HEK293 (cell line): ENCODE measurements around the gene FAM168A.
A peak's percentile ranks its signal among the peaks of the same experiment; 100 is the strongest.

Experiments
- BCL11B ChIP-seq: fragments of 450-650 bp; formaldehyde crosslinking; IDR thresholded peaks from 2 replicates; pipeline ENCODE4 v1.5.1; 2016; ENCODE audit warnings: low read depth, missing biosample characterization, missing genetic modification characterization
- GLIS1 ChIP-seq: fragments of 450-650 bp; formaldehyde crosslinking; IDR thresholded peaks from 2 replicates; pipeline ENCODE4 v1.5.1; 2016; ENCODE audit warnings: missing biosample characterization, missing genetic modification characterization
- KLF8 ChIP-seq: fragments of 450-650 bp; formaldehyde crosslinking; IDR thresholded peaks from 2 replicates; pipeline ENCODE4 v1.5.1; 2016; ENCODE audit warnings: missing biosample characterization, missing genetic modification characterization
- PBX3 ChIP-seq: sonication (generic); formaldehyde crosslinking; IDR thresholded peaks from 2 replicates; pipeline ENCODE4 v1.8.1; 2022; ENCODE audit warnings: mild to moderate bottlenecking, moderate library complexity, missing genetic modification reagents
- SALL2 ChIP-seq: fragments of 450-650 bp; formaldehyde crosslinking; IDR thresholded peaks from 2 replicates; pipeline ENCODE4 v1.5.0; 2017; ENCODE audit warnings: missing biosample characterization, mild to moderate bottlenecking, missing genetic modification characterization, borderline replicate concordance
- SP2 ChIP-seq: fragments of 450-650 bp; formaldehyde crosslinking; IDR thresholded peaks from 2 replicates; pipeline ENCODE4 v1.5.1; 2016; ENCODE audit warnings: missing biosample characterization, missing genetic modification characterization
- TCF7L2 ChIP-seq: IDR thresholded peaks from 2 replicates; pipeline ENCODE4 v1.6.1; 2011; ENCODE audit warnings: low read depth, mild to moderate bottlenecking, inconsistent platforms, low read length, moderate library complexity, borderline replicate concordance
- TRIM28 ChIP-seq: IDR thresholded peaks from 2 replicates; pipeline ENCODE4 v1.6.1; 2011; ENCODE audit warnings: low read length, control low read depth, borderline replicate concordance
- TSHZ1 ChIP-seq: fragments of 450-650 bp; formaldehyde crosslinking; IDR thresholded peaks from 2 replicates; pipeline ENCODE4 v1.5.1; 2016; ENCODE audit warnings: missing biosample characterization, missing genetic modification characterization, borderline replicate concordance
- ZBTB17 ChIP-seq: fragments of 450-650 bp; formaldehyde crosslinking; IDR thresholded peaks from 2 replicates; pipeline ENCODE4 v1.5.1; 2016; ENCODE audit warnings: missing biosample characterization, missing genetic modification characterization
- ZBTB20 ChIP-seq: fragments of 450-650 bp; formaldehyde crosslinking; IDR thresholded peaks from 2 replicates; pipeline ENCODE4 v1.5.1; 2016; ENCODE audit warnings: missing biosample characterization, missing genetic modification characterization
- ZBTB7A ChIP-seq: fragments of 450-650 bp; formaldehyde crosslinking; IDR thresholded peaks from 2 replicates; pipeline ENCODE4 v1.5.1; 2016; ENCODE audit warnings: low read depth, missing biosample characterization, missing genetic modification characterization
- ZEB2 ChIP-seq: fragments of 450-650 bp; formaldehyde crosslinking; IDR thresholded peaks from 2 replicates; pipeline ENCODE4 v1.5.1; 2016; ENCODE audit warnings: missing biosample characterization, missing genetic modification characterization
- ZFP3 ChIP-seq: fragments of 450-650 bp; formaldehyde crosslinking; IDR thresholded peaks from 2 replicates; pipeline ENCODE4 v1.5.1; 2016; ENCODE audit warnings: low read depth, missing biosample characterization, missing genetic modification characterization
- ZFP37 ChIP-seq: fragments of 450-650 bp; formaldehyde crosslinking; IDR thresholded peaks from 2 replicates; pipeline ENCODE4 v1.5.1; 2016; ENCODE audit warnings: missing biosample characterization, missing genetic modification characterization
- ZNF10 ChIP-seq: fragments of 450-650 bp; formaldehyde crosslinking; IDR thresholded peaks from 2 replicates; pipeline ENCODE4 v1.5.1; 2017; ENCODE audit warnings: missing biosample characterization, missing genetic modification characterization
- ZNF140 ChIP-seq: fragments of 450-650 bp; formaldehyde crosslinking; IDR thresholded peaks from 2 replicates; pipeline ENCODE4 v1.5.1; 2016; ENCODE audit warnings: missing biosample characterization, missing genetic modification characterization
- ZNF146 ChIP-seq: fragments of 450-650 bp; formaldehyde crosslinking; IDR thresholded peaks from 2 replicates; pipeline ENCODE4 v1.5.1; 2016; ENCODE audit warnings: missing biosample characterization, missing genetic modification characterization
- ZNF169 ChIP-seq: fragments of 450-650 bp; formaldehyde crosslinking; IDR thresholded peaks from 2 replicates; pipeline ENCODE4 v1.5.1; 2016; ENCODE audit warnings: missing biosample characterization, missing genetic modification characterization
- ZNF18 ChIP-seq: fragments of 450-650 bp; formaldehyde crosslinking; IDR thresholded peaks from 2 replicates; pipeline ENCODE4 v1.5.1; 2016; ENCODE audit warnings: missing biosample characterization, missing genetic modification characterization
- ZNF19 ChIP-seq: fragments of 450-650 bp; formaldehyde crosslinking; IDR thresholded peaks from 2 replicates; pipeline ENCODE4; 2016; ENCODE audit warnings: missing biosample characterization, missing genetic modification characterization, low read depth
- ZNF223 ChIP-seq: fragments of 450-650 bp; formaldehyde crosslinking; IDR thresholded peaks from 2 replicates; pipeline ENCODE4 v1.5.1; 2016; ENCODE audit warnings: missing biosample characterization, missing genetic modification characterization
- ZNF239 ChIP-seq: fragments of 450-650 bp; formaldehyde crosslinking; IDR thresholded peaks from 2 replicates; pipeline ENCODE4 v1.5.1; 2016; ENCODE audit warnings: missing biosample characterization, missing genetic modification characterization
- ZNF24 ChIP-seq: fragments of 450-650 bp; formaldehyde crosslinking; IDR thresholded peaks from 2 replicates; pipeline ENCODE4 v1.5.1; 2016; ENCODE audit warnings: missing biosample characterization, missing genetic modification characterization
- ZNF248 ChIP-seq: fragments of 450-650 bp; formaldehyde crosslinking; IDR thresholded peaks from 2 replicates; pipeline ENCODE4 v1.5.1; 2017; ENCODE audit warnings: missing biosample characterization, missing genetic modification characterization
- ZNF362 ChIP-seq: fragments of 450-650 bp; formaldehyde crosslinking; IDR thresholded peaks from 2 replicates; pipeline ENCODE4 v1.5.1; 2016; ENCODE audit warnings: missing biosample characterization, missing genetic modification characterization
- ZNF394 ChIP-seq: fragments of 450-650 bp; formaldehyde crosslinking; IDR thresholded peaks from 2 replicates; pipeline ENCODE4 v1.5.1; 2016; ENCODE audit warnings: missing biosample characterization, missing genetic modification characterization, mild to moderate bottlenecking, moderate library complexity, borderline replicate concordance
- ZNF610 ChIP-seq: fragments of 450-650 bp; formaldehyde crosslinking; IDR thresholded peaks from 2 replicates; pipeline ENCODE4 v1.5.1; 2016; ENCODE audit warnings: missing biosample characterization, missing genetic modification characterization, borderline replicate concordance
- ZNF639 ChIP-seq: fragments of 450-650 bp; formaldehyde crosslinking; IDR thresholded peaks from 2 replicates; pipeline ENCODE4 v1.5.1; 2016; ENCODE audit warnings: missing biosample characterization, missing genetic modification characterization
- ZNF658 ChIP-seq: fragments of 450-650 bp; formaldehyde crosslinking; IDR thresholded peaks from 2 replicates; pipeline ENCODE4; 2016; ENCODE audit warnings: missing biosample characterization, missing genetic modification characterization
- ZNF785 ChIP-seq: fragments of 450-650 bp; formaldehyde crosslinking; IDR thresholded peaks from 2 replicates; pipeline ENCODE4 v1.5.1; 2016; ENCODE audit warnings: missing biosample characterization, missing genetic modification characterization
- ZNF792 ChIP-seq: fragments of 450-650 bp; formaldehyde crosslinking; IDR thresholded peaks from 2 replicates; pipeline ENCODE4 v1.5.1; 2016; ENCODE audit warnings: missing biosample characterization, missing genetic modification characterization
- ZSCAN23 ChIP-seq: fragments of 450-650 bp; formaldehyde crosslinking; IDR thresholded peaks from 2 replicates; pipeline ENCODE4 v1.5.1; 2016; ENCODE audit warnings: missing biosample characterization, missing genetic modification characterization

FAM168A gene

GRCh38 chr11:73566977-73567755 is 30.7 kb downstream of the FAM168A start (continued):
- no peak for TF ChIP-seq ZNF239
- 0 out of 2 replicates have a peak, but pooled peaks have one; percentile 34 for TF ChIP-seq TCF7L2
- TF ChIP-seq TRIM28: 0 out of 2 replicates have a peak, but pooled peaks have one; percentile 76
- TF ChIP-seq ZNF19 (tag by site-specific recombination): no peak
- TF ChIP-seq ZNF169 (tag by site-specific recombination): no peak
- no peak for TF ChIP-seq ZBTB7A (tag by site-specific recombination)
- no peak for TF ChIP-seq ZBTB20
- TF ChIP-seq SALL2: no peak
- TF ChIP-seq GLIS1 (tag by site-specific recombination): peak; percentile 34; the same call in 1 of the 2 replicates
- peak; percentile 93 for TF ChIP-seq BCL11B (tag by site-specific recombination)
- 0 out of 2 replicates have a peak, but pooled peaks have one; percentile 75 for TF ChIP-seq ZNF223 (tag by site-specific recombination)
- peak; percentile 54; the same call in 1 of the 2 replicates for TF ChIP-seq ZNF610
- TF ChIP-seq SP2 (tag by site-specific recombination): 0 out of 2 replicates have a peak, but pooled peaks have one; percentile 27
- TF ChIP-seq TSHZ1 (tag by site-specific recombination): peak; percentile 93
- peak; percentile 92 for TF ChIP-seq KLF8
- TF ChIP-seq ZNF639 (tag by site-specific recombination): peak; percentile 96
- TF ChIP-seq ZNF248 (tag by site-specific recombination): no peak
- TF ChIP-seq ZEB2 (tag by site-specific recombination): peak; percentile 94
- TF ChIP-seq ZNF140 (tag by site-specific recombination): no peak
- peak; percentile 81 for TF ChIP-seq ZBTB17 (tag by site-specific recombination)
- TF ChIP-seq ZNF394 (tag by site-specific recombination): peak; percentile 69
- no peak for TF ChIP-seq ZFP37 (tag by site-specific recombination)
- no peak for TF ChIP-seq ZNF658
- no peak for TF ChIP-seq ZNF792 (tag by site-specific recombination)
- no peak for TF ChIP-seq ZNF146 (tag by site-specific recombination)
- peak; percentile 50; the same call in 1 of the 2 replicates for TF ChIP-seq ZFP3 (tag by site-specific recombination)
- TF ChIP-seq ZNF785 (tag by site-specific recombination): no peak
- TF ChIP-seq ZNF362 (tag by site-specific recombination): no peak
- peak; percentile 72 for TF ChIP-seq ZNF10 (tag by site-specific recombination)
- TF ChIP-seq ZNF24: peak; percentile 95
- TF ChIP-seq ZSCAN23 (tag by site-specific recombination): peak; percentile 93
- no peak for TF ChIP-seq PBX3 (CRISPR knock-in tag)
- peak; percentile 59 for TF ChIP-seq ZNF18 (tag by site-specific recombination)
